ENCODE results near the gene SEMA3C. TPM values are rescaled to one million over a fixed set of nuclear protein-coding genes. Genes with fewer than 3 reads are reported as not detected.

The SEMA3C gene
- total RNA-seq, 1 donor from 2014 or later: 37.2 TPM

- H3K9me3 ChIP-seq: no peaks in the 10 kb centered on the region
- H3K27ac ChIP-seq: no peak overlapping the region
- no peak overlapping the region for H3K4me3 ChIP-seq
- intact Hi-C loops (cut with DNase I): no loop called here
- H3K36me3 ChIP-seq: no peaks in the 10 kb centered on the region
- ATAC-seq (no peak), DNase-seq (no peak)
- no peaks in the 10 kb centered on the region for H3K4me1 ChIP-seq
- TF ChIP-seq CTCF (IDR thresholded peaks at IDR 0.05): no peak
- H3K27me3 ChIP-seq: no peaks in the 10 kb centered on the region
These were observed 116.3 kb downstream of the SEMA3C start for GRCh38 chr7:80802527-80802926.

GRCh38 chr7:80794631-80795573 is 123.9 kb downstream of the SEMA3C start:
- H3K36me3 ChIP-seq: no peaks in the 10 kb centered on the region
- DNase-seq: no peak
- no peak for ATAC-seq
- H3K4me1 ChIP-seq: no peaks in the 10 kb centered on the region
- TF ChIP-seq CTCF (IDR thresholded peaks at IDR 0.05): no peak
- H3K9me3 ChIP-seq: no peaks in the 10 kb centered on the region
- no peak overlapping the region for H3K4me3 ChIP-seq
- no peaks in the 10 kb centered on the region for H3K27me3 ChIP-seq
- no peak overlapping the region for H3K27ac ChIP-seq
- intact Hi-C loops (cut with DNase I): no loop called here

DNA sequence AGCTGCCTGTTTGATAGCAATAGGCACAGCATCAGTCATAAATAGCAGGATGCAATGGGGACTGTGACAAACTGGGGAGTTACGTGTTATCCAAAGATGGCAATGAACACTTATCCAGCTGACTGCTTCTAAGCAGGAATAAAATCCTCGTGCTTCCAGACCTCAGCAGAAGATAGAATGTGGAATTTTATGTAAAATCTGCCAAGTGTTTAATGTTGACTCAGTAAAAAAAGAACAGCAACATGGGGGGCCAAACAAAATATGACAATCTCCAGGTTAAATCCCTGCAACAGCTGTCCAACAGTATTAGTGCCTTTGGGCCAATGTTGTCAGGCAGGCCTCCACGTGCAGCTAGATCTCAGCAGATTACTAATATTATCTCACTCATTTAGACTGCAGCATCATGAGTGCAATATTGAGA is 127.3 kb downstream of the SEMA3C start:
- ATAC-seq: no peak
- H3K4me1 ChIP-seq: no peaks in the 10 kb centered on the region
- H3K27me3 ChIP-seq: no peaks in the 10 kb centered on the region
- TF ChIP-seq CTCF (IDR thresholded peaks at IDR 0.05): no peak
- H3K4me3 ChIP-seq: no peak overlapping the region
- no peaks in the 10 kb centered on the region for H3K9me3 ChIP-seq
- H3K36me3 ChIP-seq: no peaks in the 10 kb centered on the region
- intact Hi-C loops (cut with DNase I): no loop called here
- no peak overlapping the region for H3K27ac ChIP-seq
- DNase-seq: no peak

DNA sequence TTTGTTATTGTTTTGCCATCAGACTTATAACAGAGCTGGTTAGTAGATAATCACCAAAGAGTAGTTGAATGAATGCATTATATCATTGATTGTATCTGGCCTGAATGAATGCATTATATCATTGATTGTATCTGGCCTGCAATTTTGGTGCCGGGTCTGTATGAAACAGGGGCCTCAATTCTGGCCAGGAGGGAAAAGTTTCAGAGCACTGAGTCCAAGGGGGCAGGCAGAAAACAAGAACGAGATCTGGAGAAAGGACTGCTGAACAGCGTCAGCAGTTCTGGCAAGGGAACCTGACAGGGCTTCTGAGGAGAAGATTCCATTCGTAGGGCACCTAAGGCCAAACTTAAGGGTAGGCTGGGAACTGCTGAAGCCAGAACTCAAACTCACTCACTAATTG is 128.0 kb downstream of the SEMA3C start:
- no peaks in the 10 kb centered on the region for H3K9me3 ChIP-seq
- intact Hi-C loops (cut with DNase I): no loop called here
- ATAC-seq (no peak), DNase-seq (no peak)
- H3K36me3 ChIP-seq: no peaks in the 10 kb centered on the region
- no peak overlapping the region for H3K4me3 ChIP-seq
- no peaks in the 10 kb centered on the region for H3K27me3 ChIP-seq
- no peak for TF ChIP-seq CTCF (IDR thresholded peaks at IDR 0.05)
- no peaks in the 10 kb centered on the region for H3K4me1 ChIP-seq
- no peak overlapping the region for H3K27ac ChIP-seq

DNA sequence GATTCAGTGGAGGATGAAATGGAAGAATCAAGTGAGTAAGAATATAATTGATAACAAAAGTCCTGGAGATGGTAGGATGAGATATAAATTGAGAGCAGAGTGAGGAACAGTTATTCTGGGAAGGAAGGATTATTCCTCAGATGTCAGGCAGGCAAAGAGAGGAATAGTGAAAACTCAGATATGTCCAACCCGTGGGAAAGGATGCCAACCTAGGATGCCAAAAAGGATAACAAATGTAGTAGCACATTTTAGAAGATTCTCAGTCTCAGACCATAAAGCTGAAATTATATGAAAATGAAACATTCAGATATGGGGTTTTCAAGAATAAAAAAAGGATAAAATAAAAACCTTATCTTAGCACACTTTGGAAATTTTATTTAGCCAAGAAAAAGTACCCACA is 131.1 kb downstream of the SEMA3C start:
- DNase-seq (no peak), ATAC-seq (no peak)
- intact Hi-C loops (cut with DNase I): no loop called here
- no peak for TF ChIP-seq CTCF (IDR thresholded peaks at IDR 0.05)
- H3K27ac ChIP-seq: no peak overlapping the region
- no peaks in the 10 kb centered on the region for H3K9me3 ChIP-seq
- no peak overlapping the region for H3K4me3 ChIP-seq
- no peaks in the 10 kb centered on the region for H3K27me3 ChIP-seq
- H3K4me1 ChIP-seq: no peaks in the 10 kb centered on the region
- no peaks in the 10 kb centered on the region for H3K36me3 ChIP-seq

Measured in upper lobe of right lung (tissue), 1 donor.